Adrenal gland (tissue), 12 donors: ENCODE data around the gene CCNE1. TPM values are rescaled to one million over a fixed set of nuclear protein-coding genes. Genes with fewer than 3 reads are reported as not detected.
"Not testable (repeated sequence)": the region's sequence is repeated elsewhere in the genome, so short reads cannot be mapped to it uniquely, and the experiment has no call there.

ENCODE experiments used
- DNase-seq, 7 donors: peaks; one replicate each; pipeline ENCODE4 v3.0.0-alpha.2; 2019 to 2020
- H3K27ac ChIP-seq, 5 donors: fragments of 200-600 bp; sonication (generic) in 4 of 5; 1 replicate in 3 of 5; 2 replicates in 2 of 5; pipeline versions ENCODE4 v1.5.1 to v1.8.0; 2016 to 2020; ENCODE audit warnings: mild to moderate bottlenecking in 1 of 5
- H3K27me3 ChIP-seq: fragments of 200-600 bp; 2 replicates; pipeline ENCODE4 v1.8.0; 2021
- H3K36me3 ChIP-seq, 2 donors: fragments of 200-600 bp; replicated peaks in 1 of 2; 1 replicate in 1 of 2; 2 replicates in 1 of 2; pipeline versions ENCODE4 v1.5.1 to v1.8.0; 2018 to 2022
- H3K4me1 ChIP-seq, 2 donors: fragments of 200-600 bp; replicated peaks in 1 of 2; 1 replicate in 1 of 2; 2 replicates in 1 of 2; pipeline versions ENCODE4 v1.5.1 to v1.8.0; 2018 to 2021
- H3K4me3 ChIP-seq, 4 donors: fragments of 200-600 bp; sonication (generic) in 3 of 4; one replicate each; pipeline ENCODE4 v1.5.1; 2016 to 2018
- H3K9me3 ChIP-seq, 3 donors: fragments of 200-600 bp; sonication (generic) in 1 of 3; replicated peaks in 1 of 3; 1 replicate in 2 of 3; 2 replicates in 1 of 3; pipeline versions ENCODE4 v1.5.1 to v1.8.0; 2016 to 2021
- CTCF ChIP-seq, 6 experiments: fragments of 450-650 bp in 4 of 6; fragments of 200-600 bp in 2 of 6; sonication (generic) in 1 of 6; IDR thresholded peaks; 1 replicate in 5 of 6; 2 replicates in 1 of 6; pipeline versions ENCODE4 v1.5.1 to v1.8.0; 2016 to 2021; ENCODE audit warnings: antibody characterized with exemption in 6 of 6, mild to moderate bottlenecking in 2 of 6, moderate library complexity in 1 of 6
- POLR2A ChIP-seq, 2 donors: fragments of 450-650 bp; IDR thresholded peaks; one replicate each; pipeline ENCODE4 v1.6.1; 2017; ENCODE audit warnings: antibody characterized with exemption in 2 of 2, mild to moderate bottlenecking in 2 of 2, moderate library complexity in 1 of 2
- WGBS, 4 donors: extraction: QIAGEN DNeasy Blood & Tissue Kit in 2 of 4; methylation state at CpG; one replicate each; pipeline versions ENCODE4 v1.1.5 to v1.1.7; 2013 to 2017; 5-methylcytosine and 5-hydroxymethylcytosine counted together
- intact Hi-C, 2 donors: fragments of 100-400 bp; cut with DNase I; formaldehyde crosslinking; loops; one replicate each; pipeline versions ENCODE4 v1.14.1 to v1.15.0; 2022 to 2023
- polyA plus RNA-seq, 3 donors: library from polyadenylated mRNA; stranded (reverse); fragments of 200-250 nt in 2 of 3; fragments of 350-450 nt in 1 of 3; fragmentation: Illumina TruSeq in 1 of 3; extraction: RNeasy Lipid Tissue Mini Kit (QIAGEN cat#74804) in 1 of 3; gene quantifications; one replicate each; pipeline ENCODE4 v1.2.3, GENCODE V29; 2013 to 2014
- total RNA-seq, 9 donors: library from RNA; depleted of rRNA in 4 of 9; stranded (reverse); fragments of >200 nt in 4 of 9; fragments of 120-200 nt in 1 of 9; fragmentation: NEBNext Ultra II Directional in 1 of 9; extraction: Animal tissue kit (Norgen Biotek cat#: 25700) in 1 of 9; gene quantifications; one replicate each; pipeline versions ENCODE4 v1.1.0 to v1.2.4, GENCODE V29; 2013 to 2023
- donor health status: healthy with polysubstance abuse.
- donor health status: Bipolar disorder and iron deficiency.
- donor health status: DM: yes; HTN: yes; CAD: no.
- donor health status: DM: no; HTN: no; CAD: no.
- donor health status: DM: no; HTN: no; CAD: no.
- donor health status: DM: yes; HTN: yes; CAD: no.

CCNE1 gene
- total and polyA plus RNA-seq, 12 donors = 3.0 to 67.7 (median 7.9) TPM

- no peak for DNase-seq
- Histone ChIP-seq H3K4me1 (no peaks in the 10 kb centered on the region), H3K27me3 (no peaks in the 10 kb centered on the region), H3K36me3 (no peaks in the 10 kb centered on the region), H3K9me3 (no peaks in the 10 kb centered on the region), H3K27ac (no peak overlapping the region), H3K4me3 (no peak overlapping the region)
- no peak for TF ChIP-seq POLR2A (IDR thresholded peaks at IDR 0.05)
- intact Hi-C loops = no loop called here
- 76 to 91% (median 83%) methylated on average over 4 of the region's 4 CpGs for WGBS, 4 donors
Observed at GRCh38 chr19:29787281-29787680, 24.5 kb upstream of the CCNE1 start.

- 81 to 95% (median 87%) methylated on average over 3 of the region's 3 CpGs for WGBS, 4 donors
- Histone ChIP-seq H3K4me1 (no peaks in the 10 kb centered on the region), H3K4me3 (no peak overlapping the region), H3K27ac (no peak overlapping the region), H3K36me3 (no peaks in the 10 kb centered on the region), H3K9me3 (no peaks in the 10 kb centered on the region), H3K27me3 (no peaks in the 10 kb centered on the region)
- DNase-seq = no peak
- TF ChIP-seq CTCF (IDR thresholded peaks at IDR 0.05) = no peak
- TF ChIP-seq POLR2A (IDR thresholded peaks at IDR 0.05) = no peak
- intact Hi-C loops = no loop called here
Observed at GRCh38 chr19:29789007-29789406, 22.8 kb upstream of the CCNE1 start.

- H3K4me1 ChIP-seq = peaks cover 0 to 10% of the 10 kb centered on the region in 2 donors
- no peaks in the 10 kb centered on the region for H3K9me3 ChIP-seq
- H3K4me3 ChIP-seq = no peak overlapping the region
- intact Hi-C loops = no loop called here
- 85 to 92% (median 88%) methylated on average over 11 of the region's 11 CpGs for WGBS, 4 donors
- H3K27ac ChIP-seq = no peak overlapping the region
- DNase-seq = no peak
- no peaks in the 10 kb centered on the region for H3K27me3 ChIP-seq
- TF ChIP-seq CTCF (IDR thresholded peaks at IDR 0.05) (no peak), POLR2A (IDR thresholded peaks at IDR 0.05) (no peak)
- H3K36me3 ChIP-seq = no peaks in the 10 kb centered on the region
Observed at GRCh38 chr19:29793116-29793727, 18.6 kb upstream of the CCNE1 start.

GRCh38 chr19:29794490-29794889 lies 17.3 kb upstream of the CCNE1 start:
- H3K4me3 ChIP-seq, H3K27me3 ChIP-seq, H3K36me3 ChIP-seq, DNase-seq, H3K4me1 ChIP-seq, intact Hi-C loops, H3K9me3 ChIP-seq, H3K27ac ChIP-seq: not testable (repeated sequence)
- 46 to 66% (median 59%) methylated on average over 7 of the region's 7 CpGs for WGBS, 4 donors

- WGBS, 4 donors = 80 to 83% (median 82%) methylated on average over 16 of the region's 16 CpGs
- Histone ChIP-seq H3K36me3 (no peaks in the 10 kb centered on the region), H3K4me1 (peaks cover 0 to 10% of the 10 kb centered on the region in 2 donors), H3K27me3 (no peaks in the 10 kb centered on the region), H3K9me3 (no peaks in the 10 kb centered on the region), H3K4me3 (no peak overlapping the region), H3K27ac (peak overlapping the region in 1 of 5 donors; percentile 58)
- no peak for DNase-seq
- intact Hi-C loops = no loop called here
- TF ChIP-seq CTCF (IDR thresholded peaks at IDR 0.05) (no peak), POLR2A (IDR thresholded peaks at IDR 0.05) (no peak)
Observed at GRCh38 chr19:29795461-29796172, 16.2 kb upstream of the CCNE1 start.
